ENCODE measurements around the gene TSC22D4.

The TSC22D4 gene

DNA sequence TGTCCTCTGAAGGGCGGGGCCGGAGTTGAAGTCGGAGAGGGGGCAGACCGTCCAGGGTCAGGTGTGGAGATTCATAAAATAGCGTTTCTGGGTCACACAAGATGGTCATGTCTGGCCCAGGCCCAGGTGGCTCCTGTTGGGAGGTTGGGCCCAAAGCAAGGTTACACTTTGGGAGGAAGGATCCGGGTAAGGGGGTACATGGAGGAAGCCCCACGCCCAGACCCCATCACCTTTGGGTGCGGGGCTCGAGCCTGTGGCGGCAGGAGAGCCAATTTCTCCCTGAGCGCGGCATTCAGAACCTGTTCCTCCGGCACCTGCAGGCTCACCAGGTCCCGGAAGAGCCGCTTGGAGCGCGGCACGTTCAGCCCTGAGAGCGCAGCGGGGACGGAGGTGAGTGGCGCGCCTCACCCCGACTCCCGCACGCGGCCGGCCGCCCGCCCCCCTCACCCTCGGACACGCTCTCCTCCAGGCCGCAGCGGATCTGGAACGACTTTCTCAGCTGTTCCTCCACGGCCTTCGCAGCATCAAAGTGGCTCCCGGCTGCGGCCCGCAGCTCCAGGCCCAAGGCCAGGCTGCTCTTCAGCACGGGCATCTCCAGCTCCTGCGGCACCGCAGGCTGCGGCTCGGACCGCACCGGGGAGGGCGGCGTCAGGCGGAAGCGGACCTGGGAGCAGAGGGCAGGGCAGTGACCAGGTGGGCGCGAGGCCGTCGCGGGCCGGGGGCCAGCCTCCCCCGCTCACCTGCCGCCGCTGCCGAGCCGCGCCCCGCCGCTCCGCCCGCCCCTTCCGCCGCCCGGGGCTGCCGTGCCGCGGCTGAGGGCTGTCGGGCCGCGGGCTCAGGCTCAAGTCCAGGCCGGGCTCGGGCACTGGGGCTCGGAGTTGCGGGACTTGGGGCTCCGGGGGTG lies 43.4 kb downstream of the TSC22D4 start:
- Histone ChIP-seq H3K4me3 (ENCODE audit: low read depth in 1 of 2, low read length in 2 of 2) (peak overlapping the region; percentile 47 to 84), H3K9ac (ENCODE audit: low read length) (peak overlapping the region; percentile 19), H3K9me3 (ENCODE audit: low read length) (no peaks in the 10 kb centered on the region), H3K27me3 (ENCODE audit: control insufficient read depth in 1 of 2, insufficient read depth in 2 of 2, low read length in 2 of 2) (no peaks in the 10 kb centered on the region), H3K27ac (ENCODE audit: low read depth, low read length) (peak overlapping the region; percentile 92), H3K36me3 (ENCODE audit: insufficient read depth, low read length) (peaks cover 37% of the 10 kb centered on the region), H3K4me1 (ENCODE audit: insufficient read depth, low read length) (peaks cover 32% of the 10 kb centered on the region)

DNA sequence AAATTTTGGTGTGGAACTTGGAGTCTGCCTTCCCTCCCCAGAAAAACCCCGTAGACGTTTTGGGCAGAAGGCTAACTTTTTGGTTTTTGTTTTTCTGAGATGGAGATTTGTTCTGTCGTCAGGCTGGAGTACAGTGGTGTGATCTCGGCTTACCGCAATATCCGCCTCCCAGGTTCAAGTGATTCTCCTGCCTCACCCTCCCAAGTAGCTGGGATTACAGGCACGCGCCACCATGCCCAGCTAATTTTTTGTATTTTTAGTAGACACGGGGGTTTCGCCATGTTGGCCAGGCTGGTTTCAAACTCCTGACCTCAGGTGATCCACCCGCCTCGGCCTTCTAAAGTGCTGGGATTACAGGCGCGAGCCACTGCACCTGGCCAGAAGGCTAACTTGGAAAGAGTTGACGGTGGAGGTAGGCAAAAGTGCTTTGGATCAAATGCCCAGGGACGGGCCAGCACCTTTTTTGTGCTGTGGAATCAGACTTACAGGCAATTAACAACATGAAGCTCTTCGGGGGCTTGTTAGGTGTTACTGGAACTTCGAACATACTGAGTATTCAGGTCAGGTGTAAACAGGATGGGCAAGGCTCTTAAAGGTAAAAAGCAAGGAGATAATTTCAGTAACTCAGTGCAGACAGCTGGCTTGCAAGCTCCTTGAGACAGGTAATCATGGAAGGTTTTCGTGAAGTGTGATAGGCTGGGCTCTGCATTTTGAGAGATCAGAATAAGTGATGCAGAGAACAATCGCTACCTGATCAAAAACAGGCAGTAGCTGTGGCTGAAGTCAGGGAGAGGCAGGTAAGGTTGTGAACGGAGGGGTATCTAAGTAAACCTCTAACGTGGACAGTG lies 44.5 kb downstream of the TSC22D4 start:
- Histone ChIP-seq H3K4me1 (ENCODE audit: insufficient read depth, low read length) (peaks cover 35% of the 10 kb centered on the region), H3K27ac (ENCODE audit: low read depth, low read length) (no peak overlapping the region), H3K4me3 (ENCODE audit: low read depth in 1 of 2, low read length in 2 of 2) (peak overlapping the region; percentile 47 to 84)

DNA sequence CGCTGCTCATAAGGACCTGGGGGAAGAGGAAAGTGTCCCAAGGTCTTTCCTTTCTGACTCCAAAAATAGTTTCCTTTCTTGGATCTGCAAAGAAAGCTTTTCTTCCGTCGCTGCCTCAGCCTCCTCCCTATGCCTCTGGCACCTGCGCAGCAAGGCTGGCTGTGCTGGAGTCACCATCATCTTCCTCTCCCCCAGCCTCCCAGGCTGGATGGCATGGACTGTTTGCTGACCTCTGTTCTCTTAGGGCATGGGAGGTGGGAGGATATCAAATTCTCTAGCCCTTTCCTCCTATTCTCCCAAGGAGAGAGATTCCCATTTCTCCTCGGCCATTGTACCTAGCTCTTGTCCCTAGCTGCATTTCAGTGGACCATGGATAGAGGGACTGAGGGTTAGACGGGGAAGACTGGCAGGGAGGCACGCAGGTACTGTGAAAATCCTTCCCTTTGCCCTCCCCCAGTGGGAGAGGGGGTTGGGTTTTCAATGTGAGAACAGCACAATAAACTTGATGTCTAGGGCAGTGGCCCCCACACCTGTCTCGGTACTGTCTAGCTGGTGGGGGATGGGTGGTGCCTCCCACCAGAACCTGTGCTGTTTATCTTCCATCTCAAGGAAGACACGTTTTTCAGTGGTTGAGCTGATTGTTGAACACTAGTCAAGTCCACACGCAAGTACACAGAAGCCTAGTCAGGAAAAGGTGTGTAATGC lies 45.3 kb downstream of the TSC22D4 start:
- Histone ChIP-seq H3K36me3 (ENCODE audit: insufficient read depth, low read length) (peaks cover 37% of the 10 kb centered on the region), H3K9me3 (ENCODE audit: low read length) (no peaks in the 10 kb centered on the region), H3K27me3 (ENCODE audit: control insufficient read depth in 1 of 2, insufficient read depth in 2 of 2, low read length in 2 of 2) (no peaks in the 10 kb centered on the region), H3K4me1 (ENCODE audit: insufficient read depth, low read length) (peaks cover 35% of the 10 kb centered on the region), H3K4me3 (ENCODE audit: low read depth in 1 of 2, low read length in 2 of 2) (no peak overlapping the region), H3K9ac (ENCODE audit: low read length) (no peak overlapping the region), H3K27ac (ENCODE audit: low read depth, low read length) (no peak overlapping the region)

More for the DNA sequence above, 44.5 kb downstream of the TSC22D4 start:
- Histone ChIP-seq H3K9me3 (ENCODE audit: low read length) (no peaks in the 10 kb centered on the region), H3K36me3 (ENCODE audit: insufficient read depth, low read length) (peaks cover 37% of the 10 kb centered on the region), H3K27me3 (ENCODE audit: control insufficient read depth in 1 of 2, insufficient read depth in 2 of 2, low read length in 2 of 2) (no peaks in the 10 kb centered on the region), H3K9ac (ENCODE audit: low read length) (peak overlapping the region; percentile 19)

DNA sequence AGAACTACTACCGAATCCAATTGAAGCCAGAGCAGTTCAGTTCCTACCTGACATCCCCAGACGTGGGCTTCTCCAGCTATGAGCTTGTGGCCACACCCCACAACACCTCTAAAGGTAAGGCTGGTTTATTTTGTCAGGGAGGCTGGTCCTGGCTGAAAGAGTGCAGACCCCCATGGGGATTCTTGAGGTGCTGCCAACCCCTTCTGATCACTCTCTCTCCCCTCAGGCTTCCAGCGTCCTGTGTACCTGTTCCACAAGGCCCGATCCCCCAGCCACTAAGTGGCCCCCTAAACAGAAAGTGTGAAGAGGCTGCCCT lies 45.8 kb downstream of the TSC22D4 start:
- Histone ChIP-seq H3K27me3 (ENCODE audit: control insufficient read depth in 1 of 2, insufficient read depth in 2 of 2, low read length in 2 of 2) (no peaks in the 10 kb centered on the region), H3K9ac (ENCODE audit: low read length) (no peak overlapping the region), H3K4me1 (ENCODE audit: insufficient read depth, low read length) (peaks cover 35% of the 10 kb centered on the region), H3K36me3 (ENCODE audit: insufficient read depth, low read length) (peaks cover 37% of the 10 kb centered on the region), H3K4me3 (ENCODE audit: low read depth in 1 of 2, low read length in 2 of 2) (no peak overlapping the region), H3K9me3 (ENCODE audit: low read length) (no peaks in the 10 kb centered on the region), H3K27ac (ENCODE audit: low read depth, low read length) (no peak overlapping the region)

DNA sequence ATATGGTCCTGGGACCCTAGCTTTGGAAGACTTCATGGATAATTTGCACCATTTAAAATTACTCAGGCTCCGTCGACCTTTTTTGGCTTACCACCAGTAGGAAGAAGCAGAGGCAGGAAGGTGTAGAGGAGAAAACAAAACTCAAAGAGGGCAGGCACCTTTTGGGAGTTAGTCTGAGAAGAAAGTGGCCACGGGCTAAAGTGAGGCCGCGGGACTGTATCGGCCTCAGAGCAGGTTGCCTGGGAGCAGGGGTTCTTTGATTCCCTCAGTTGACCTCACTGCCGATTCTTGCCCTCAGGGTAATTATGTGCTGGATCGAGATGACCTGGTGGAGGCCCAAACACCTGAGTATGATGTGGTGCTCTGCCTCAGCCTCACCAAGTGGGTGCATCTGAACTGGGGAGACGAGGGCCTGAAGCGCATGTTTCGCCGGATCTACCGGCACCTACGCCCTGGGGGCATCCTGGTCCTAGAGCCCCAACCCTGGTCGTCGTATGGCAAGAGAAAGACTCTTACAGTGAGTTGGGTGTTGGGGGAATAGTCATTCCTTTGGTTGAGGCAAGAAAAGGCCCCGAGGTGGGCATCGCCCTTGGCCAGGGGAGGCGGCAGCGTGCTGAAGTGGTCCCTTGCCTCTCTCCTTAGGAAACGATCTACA lies 46.3 kb downstream of the TSC22D4 start:
- peaks cover 37% of the 10 kb centered on the region for H3K36me3 ChIP-seq (ENCODE audit: insufficient read depth, low read length)
- H3K27ac ChIP-seq (ENCODE audit: low read depth, low read length) = no peak overlapping the region
- no peak overlapping the region for H3K4me3 ChIP-seq (ENCODE audit: low read depth in 1 of 2, low read length in 2 of 2)
- no peaks in the 10 kb centered on the region for H3K9me3 ChIP-seq (ENCODE audit: low read length)
- H3K27me3 ChIP-seq (ENCODE audit: control insufficient read depth in 1 of 2, insufficient read depth in 2 of 2, low read length in 2 of 2) = no peaks in the 10 kb centered on the region
- H3K4me1 ChIP-seq (ENCODE audit: insufficient read depth, low read length) = peaks cover 40% of the 10 kb centered on the region
- no peak overlapping the region for H3K9ac ChIP-seq (ENCODE audit: low read length)

DNA sequence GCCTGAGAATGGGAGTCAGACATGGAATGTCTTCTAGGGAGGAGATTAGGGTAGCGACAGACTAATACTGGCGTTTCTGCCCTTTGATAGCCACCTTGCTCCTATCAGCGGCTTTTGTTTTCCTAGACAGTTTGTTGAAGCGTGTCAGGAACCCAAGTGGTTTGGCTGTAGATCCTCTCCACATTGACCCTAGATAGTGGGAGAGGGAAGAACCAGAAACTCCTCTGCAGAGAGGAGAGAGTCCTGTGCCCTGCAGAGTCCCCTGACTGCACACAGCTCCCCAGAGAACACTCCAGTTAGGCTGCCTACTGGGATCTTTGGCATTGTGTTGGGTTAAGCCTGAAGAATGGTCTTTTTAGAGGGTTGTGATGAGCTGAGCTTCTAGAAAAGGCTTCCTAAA lies 47.0 kb downstream of the TSC22D4 start:
- Histone ChIP-seq H3K36me3 (ENCODE audit: insufficient read depth, low read length) (peaks cover 37% of the 10 kb centered on the region), H3K4me3 (ENCODE audit: low read depth in 1 of 2, low read length in 2 of 2) (no peak overlapping the region), H3K9ac (ENCODE audit: low read length) (no peak overlapping the region), H3K27ac (ENCODE audit: low read depth, low read length) (peak overlapping the region; percentile 2), H3K9me3 (ENCODE audit: low read length) (no peaks in the 10 kb centered on the region), H3K27me3 (ENCODE audit: control insufficient read depth in 1 of 2, insufficient read depth in 2 of 2, low read length in 2 of 2) (no peaks in the 10 kb centered on the region), H3K4me1 (ENCODE audit: insufficient read depth, low read length) (peaks cover 41% of the 10 kb centered on the region)

DNA sequence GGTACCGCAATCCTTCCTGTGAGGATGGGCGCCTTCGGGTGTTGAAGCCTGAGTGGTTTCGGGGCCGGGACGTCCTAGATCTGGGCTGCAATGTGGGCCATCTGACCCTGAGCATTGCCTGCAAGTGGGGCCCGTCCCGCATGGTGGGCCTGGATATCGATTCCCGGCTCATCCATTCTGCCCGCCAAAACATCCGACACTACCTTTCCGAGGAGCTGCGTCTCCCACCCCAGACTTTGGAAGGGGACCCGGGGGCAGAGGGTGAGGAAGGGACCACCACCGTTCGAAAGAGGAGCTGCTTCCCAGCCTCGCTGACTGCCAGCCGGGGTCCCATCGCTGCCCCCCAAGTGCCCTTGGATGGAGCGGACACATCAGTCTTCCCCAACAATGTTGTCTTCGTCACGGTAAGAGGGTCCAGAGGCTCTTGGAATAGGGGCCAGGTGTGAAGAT lies 47.7 kb downstream of the TSC22D4 start:
- Histone ChIP-seq H3K4me1 (ENCODE audit: insufficient read depth, low read length) (peaks cover 41% of the 10 kb centered on the region), H3K4me3 (ENCODE audit: low read depth in 1 of 2, low read length in 2 of 2) (peak overlapping the region in 1 of 2 donors; percentile 89), H3K9ac (ENCODE audit: low read length) (peak overlapping the region; percentile 61), H3K27ac (ENCODE audit: low read depth, low read length) (peak overlapping the region; percentile 86), H3K36me3 (ENCODE audit: insufficient read depth, low read length) (peaks cover 37% of the 10 kb centered on the region), H3K27me3 (ENCODE audit: control insufficient read depth in 1 of 2, insufficient read depth in 2 of 2, low read length in 2 of 2) (no peaks in the 10 kb centered on the region), H3K9me3 (ENCODE audit: low read length) (no peaks in the 10 kb centered on the region)

DNA sequence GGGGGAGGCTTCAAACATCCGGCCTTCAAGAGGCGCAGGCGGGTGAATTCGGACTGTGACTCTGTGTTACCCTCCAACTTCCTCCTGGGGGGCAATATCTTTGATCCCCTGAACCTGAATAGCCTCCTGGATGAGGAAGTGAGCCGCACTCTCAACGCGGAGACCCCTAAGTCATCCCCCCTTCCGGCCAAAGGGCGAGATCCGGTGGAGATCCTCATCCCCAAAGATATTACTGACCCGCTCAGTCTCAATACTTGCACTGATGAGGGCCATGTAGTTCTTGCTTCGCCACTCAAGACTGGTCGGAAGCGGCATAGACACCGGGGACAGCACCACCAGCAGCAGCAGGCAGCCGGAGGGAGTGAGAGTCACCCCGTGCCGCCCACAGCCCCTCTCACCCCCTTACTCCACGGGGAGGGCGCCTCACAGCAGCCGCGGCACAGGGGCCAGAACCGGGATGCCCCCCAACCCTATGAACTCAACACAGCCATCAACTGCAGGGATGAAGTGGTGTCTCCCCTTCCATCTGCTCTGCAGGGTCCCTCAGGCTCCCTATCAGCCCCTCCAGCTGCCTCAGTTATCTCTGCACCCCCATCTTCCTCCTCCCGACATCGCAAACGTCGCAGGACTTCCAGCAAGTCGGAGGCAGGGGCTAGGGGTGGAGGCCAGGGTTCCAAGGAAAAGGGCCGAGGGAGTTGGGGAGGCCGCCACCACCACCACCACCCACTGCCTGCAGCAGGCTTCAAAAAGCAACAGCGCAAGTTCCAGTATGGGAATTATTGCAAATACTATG lies 48.3 kb downstream of the TSC22D4 start:
- Histone ChIP-seq H3K4me1 (ENCODE audit: insufficient read depth, low read length) (peaks cover 41% of the 10 kb centered on the region), H3K9me3 (ENCODE audit: low read length) (no peaks in the 10 kb centered on the region), H3K4me3 (ENCODE audit: low read depth in 1 of 2, low read length in 2 of 2) (peak overlapping the region; percentile 74 to 89), H3K36me3 (ENCODE audit: insufficient read depth, low read length) (peaks cover 37% of the 10 kb centered on the region), H3K27me3 (ENCODE audit: control insufficient read depth in 1 of 2, insufficient read depth in 2 of 2, low read length in 2 of 2) (no peaks in the 10 kb centered on the region), H3K9ac (ENCODE audit: low read length) (peak overlapping the region; percentile 61), H3K27ac (ENCODE audit: low read depth, low read length) (peak overlapping the region; percentile 86)

DNA sequence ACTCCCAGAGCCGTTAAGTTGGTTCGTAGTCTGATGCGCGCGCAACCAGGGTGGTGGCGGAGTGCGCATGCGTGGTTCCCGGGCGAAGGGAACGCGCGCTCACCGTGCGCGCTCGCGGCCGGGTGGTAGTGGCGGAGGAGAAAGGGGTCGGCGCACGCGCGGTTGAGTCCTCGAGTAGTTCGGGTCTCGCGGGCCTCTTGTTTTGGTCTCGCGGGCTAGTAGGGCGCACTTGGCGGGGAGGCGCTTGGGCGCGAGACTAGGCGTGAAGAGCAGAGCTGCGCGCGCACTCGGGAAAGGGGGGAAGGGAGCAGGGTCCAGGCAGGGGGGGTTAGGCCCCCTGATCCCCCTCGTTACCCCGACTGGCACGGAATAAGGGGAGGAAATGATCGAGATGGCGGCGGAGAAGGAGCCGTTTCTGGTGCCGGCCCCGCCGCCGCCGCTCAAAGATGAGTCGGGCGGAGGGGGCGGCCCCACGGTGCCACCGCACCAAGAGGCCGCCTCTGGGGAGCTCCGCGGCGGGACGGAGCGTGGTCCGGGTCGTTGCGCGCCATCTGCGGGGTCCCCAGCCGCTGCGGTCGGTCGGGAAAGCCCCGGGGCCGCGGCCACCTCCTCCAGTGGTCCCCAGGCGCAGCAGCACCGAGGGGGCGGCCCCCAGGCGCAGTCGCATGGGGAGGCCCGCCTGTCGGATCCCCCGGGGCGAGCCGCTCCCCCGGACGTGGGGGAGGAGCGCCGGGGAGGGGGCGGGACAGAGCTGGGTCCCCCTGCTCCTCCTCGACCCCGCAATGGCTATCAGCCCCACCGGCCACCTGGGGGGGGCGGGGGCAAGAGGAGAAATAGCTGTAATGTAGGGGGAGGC lies 49.1 kb downstream of the TSC22D4 start, which contains the start of gene MEPCE:
Gene MEPCE, plus strand, starts transcription at position 195 of the 856 bp plus-strand sequence. Its CDS starts 188 bp downstream, at position 383.
- peaks cover 34% of the 10 kb centered on the region for H3K36me3 ChIP-seq (ENCODE audit: insufficient read depth, low read length)
- peak within 1 kb of the TSS; percentile 86 for H3K27ac ChIP-seq (ENCODE audit: low read depth, low read length)
- no peaks in the 10 kb centered on the region for H3K9me3 ChIP-seq (ENCODE audit: low read length)
- peaks cover 35% of the 10 kb centered on the region for H3K4me1 ChIP-seq (ENCODE audit: insufficient read depth, low read length)
- H3K9ac ChIP-seq (ENCODE audit: low read length) = peak within 1 kb of the TSS; percentile 86
- peak within 1 kb of the TSS; percentile 79 to 89 for H3K4me3 ChIP-seq (ENCODE audit: low read depth in 1 of 2, low read length in 2 of 2)
- H3K27me3 ChIP-seq (ENCODE audit: control insufficient read depth in 1 of 2, insufficient read depth in 2 of 2, low read length in 2 of 2) = no peaks in the 10 kb centered on the region

Data from muscle layer of colon (tissue), 2 donors.